Measurements from ENCODE around the gene MAG. TPM values are rescaled to one million over a fixed set of nuclear protein-coding genes. Genes with fewer than 3 reads are reported as not detected.
A peak's percentile ranks its signal among the peaks of the same experiment; 100 is the strongest.

MAG gene
- total RNA-seq, 6 experiments from 2014 or later, result not detected

- Mint-ChIP-seq H3K9me3 (no peaks in the 10 kb centered on the region), H3K27ac (no peak overlapping the region), H3K4me1 (ENCODE audit: low read depth) (peaks cover 8% of the 10 kb centered on the region), H3K27me3 (ENCODE audit: insufficient read depth) (peaks cover 13% of the 10 kb centered on the region), H3K36me3 (ENCODE audit: low read depth) (no peaks in the 10 kb centered on the region), H3K4me3 (no peak overlapping the region)
- no peak for DNase-seq
- no peak for TF ChIP-seq CTCF (IDR thresholded peaks at IDR 0.05)
These were observed 22.1 kb downstream of the MAG start for GRCh38 chr19:35314031-35314430.

- no peaks in the 10 kb centered on the region for H3K36me3 Mint-ChIP-seq (ENCODE audit: low read depth)
- H3K27me3 Mint-ChIP-seq (ENCODE audit: insufficient read depth), result peaks cover 13% of the 10 kb centered on the region
- no peak overlapping the region for H3K27ac Mint-ChIP-seq
- H3K4me3 Mint-ChIP-seq, result no peak overlapping the region
- DNase-seq, result no peak
- H3K9me3 Mint-ChIP-seq, result no peaks in the 10 kb centered on the region
- peaks cover 15% of the 10 kb centered on the region for H3K4me1 Mint-ChIP-seq (ENCODE audit: low read depth)
- TF ChIP-seq CTCF (IDR thresholded peaks at IDR 0.05), result no peak
These were observed 23.0 kb downstream of the MAG start for GRCh38 chr19:35314858-35315470.

- H3K4me1 Mint-ChIP-seq (ENCODE audit: low read depth), result peaks cover 15% of the 10 kb centered on the region
- peaks cover 13% of the 10 kb centered on the region for H3K27me3 Mint-ChIP-seq (ENCODE audit: insufficient read depth)
- H3K4me3 Mint-ChIP-seq, result no peak overlapping the region
- TF ChIP-seq CTCF (IDR thresholded peaks at IDR 0.05), result no peak
- no peaks in the 10 kb centered on the region for H3K9me3 Mint-ChIP-seq
- no peaks in the 10 kb centered on the region for H3K36me3 Mint-ChIP-seq (ENCODE audit: low read depth)
- H3K27ac Mint-ChIP-seq, result no peak overlapping the region
- no peak for DNase-seq
These were observed 23.9 kb downstream of the MAG start for GRCh38 chr19:35315883-35316282.

- DNase-seq, result no peak
- H3K9me3 Mint-ChIP-seq, result no peaks in the 10 kb centered on the region
- H3K36me3 Mint-ChIP-seq (ENCODE audit: low read depth), result no peaks in the 10 kb centered on the region
- no peak for TF ChIP-seq CTCF (IDR thresholded peaks at IDR 0.05)
- H3K27ac Mint-ChIP-seq, result no peak overlapping the region
- H3K27me3 Mint-ChIP-seq (ENCODE audit: insufficient read depth), result peaks cover 11% of the 10 kb centered on the region
- peaks cover 15% of the 10 kb centered on the region for H3K4me1 Mint-ChIP-seq (ENCODE audit: low read depth)
- no peak overlapping the region for H3K4me3 Mint-ChIP-seq
These were observed 24.6 kb downstream of the MAG start for GRCh38 chr19:35316560-35316959.

- peaks cover 7% of the 10 kb centered on the region for H3K9me3 Mint-ChIP-seq
- no peak for DNase-seq
- H3K27me3 Mint-ChIP-seq (ENCODE audit: insufficient read depth), result peaks cover 11% of the 10 kb centered on the region
- peak overlapping the region; percentile 5 for H3K27ac Mint-ChIP-seq
- H3K4me1 Mint-ChIP-seq (ENCODE audit: low read depth), result peaks cover 15% of the 10 kb centered on the region
- no peak overlapping the region for H3K4me3 Mint-ChIP-seq
- H3K36me3 Mint-ChIP-seq (ENCODE audit: low read depth), result peaks cover 5% of the 10 kb centered on the region; the same call in 1 of the 2 replicates
- no peak for TF ChIP-seq CTCF (IDR thresholded peaks at IDR 0.05)
These were observed 25.6 kb downstream of the MAG start for GRCh38 chr19:35317464-35318043.

Measured in HFFc6 (cell line).